ENCODE measurements around the gene PPP2R2D. TPM values are rescaled to one million over a fixed set of nuclear protein-coding genes. Genes with fewer than 3 reads are reported as not detected.

Gene PPP2R2D
- total RNA-seq, 1 experiment from 2014 or later = 40.3 TPM

- DNase-seq (no peak), ATAC-seq (no peak)
- TF ChIP-seq CTCF (conservative IDR thresholded peaks at IDR 0.05; ENCODE audit: low read depth, low read length) = no peak
- TF ChIP-seq EZH2phosphoT487 (IDR thresholded peaks at IDR 0.05; ENCODE audit: borderline replicate concordance, low read length) = no peak
- no peak for TF ChIP-seq EZH2 (IDR thresholded peaks at IDR 0.05; ENCODE audit: low read length, unreplicated experiment)
- Histone ChIP-seq H3K9ac (ENCODE audit: low read length) (no peak overlapping the region), H3K27me3 (ENCODE audit: low read length) (no peaks in the 10 kb centered on the region), H3K79me2 (ENCODE audit: low read length) (no peaks in the 10 kb centered on the region), H3F3A (ENCODE audit: low read length, unreplicated experiment) (no peaks in the 10 kb centered on the region), H3K9me3 (ENCODE audit: low read length) (no peaks in the 10 kb centered on the region), H3K4me1 (ENCODE audit: insufficient read depth, low read length) (peaks cover 7% of the 10 kb centered on the region; the same call in 1 of the 2 replicates), H2AFZ (ENCODE audit: low read length) (peak overlapping the region; percentile 69), H3K27ac (ENCODE audit: low read length) (no peak overlapping the region), H4K20me1 (ENCODE audit: low read length) (no peaks in the 10 kb centered on the region), H3K4me2 (ENCODE audit: low read length) (peak overlapping the region; percentile 37), H3K36me3 (ENCODE audit: low read depth, low read length) (no peaks in the 10 kb centered on the region), H3K4me3 (ENCODE audit: low read length) (peak overlapping the region; percentile 4; the same call in 1 of the 2 replicates), H3K9me2 (replicated peaks; ENCODE audit: low read length) (no peaks in the 10 kb centered on the region)
- ChIA-PET POLR2A (ENCODE audit: unreplicated experiment) (interaction anchor here (0.6 kb wide), 1 partner anchor 144 kb away, joined by 5 read pairs; no protein-coding TSS in a partner anchor), CTCF (no interaction called here)
- intact Hi-C loops (cut with micrococcal nuclease) = no loop called here
- no TSS peak for BruUV-seq (replicated peaks)
Observed at GRCh38 chr10:131998050-131998844, 97.4 kb downstream of the PPP2R2D start.

GRCh38 chr10:131998845-131999681 lies 98.3 kb downstream of the PPP2R2D start:
- Histone ChIP-seq H3K4me3 (ENCODE audit: low read length) (no peak overlapping the region), H3F3A (ENCODE audit: low read length, unreplicated experiment) (no peaks in the 10 kb centered on the region), H2AFZ (ENCODE audit: low read length) (no peak overlapping the region), H3K4me2 (ENCODE audit: low read length) (no peak overlapping the region), H3K4me1 (ENCODE audit: insufficient read depth, low read length) (peaks cover 7% of the 10 kb centered on the region; the same call in 1 of the 2 replicates), H3K9ac (ENCODE audit: low read length) (no peak overlapping the region), H3K9me3 (ENCODE audit: low read length) (no peaks in the 10 kb centered on the region), H3K9me2 (replicated peaks; ENCODE audit: low read length) (no peaks in the 10 kb centered on the region), H3K27ac (ENCODE audit: low read length) (no peak overlapping the region), H3K27me3 (ENCODE audit: low read length) (no peaks in the 10 kb centered on the region), H4K20me1 (ENCODE audit: low read length) (no peaks in the 10 kb centered on the region), H3K36me3 (ENCODE audit: low read depth, low read length) (no peaks in the 10 kb centered on the region), H3K79me2 (ENCODE audit: low read length) (no peaks in the 10 kb centered on the region)
- no TSS peak for BruUV-seq (replicated peaks)
- ChIA-PET POLR2A (ENCODE audit: unreplicated experiment) (no interaction called here), CTCF (no interaction called here)
- DNase-seq (no peak), ATAC-seq (no peak)
- TF ChIP-seq CTCF (conservative IDR thresholded peaks at IDR 0.05; ENCODE audit: low read depth, low read length) = no peak
- TF ChIP-seq EZH2phosphoT487 (IDR thresholded peaks at IDR 0.05; ENCODE audit: borderline replicate concordance, low read length) = no peak
- no peak for TF ChIP-seq EZH2 (IDR thresholded peaks at IDR 0.05; ENCODE audit: low read length, unreplicated experiment)
- intact Hi-C loops (cut with micrococcal nuclease) = no loop called here

Measured in PC-3 (cell line).